ENCODE data around the gene CDH4. TPM values are rescaled to one million over a fixed set of nuclear protein-coding genes. Genes with fewer than 3 reads are reported as not detected.

The CDH4 gene
- total and polyA plus RNA-seq, 2 of the 8 experiments (the other 6 are each of a cell fraction or from before 2014, with no cell fraction given): 4.3 to 7.9 TPM

DNA sequence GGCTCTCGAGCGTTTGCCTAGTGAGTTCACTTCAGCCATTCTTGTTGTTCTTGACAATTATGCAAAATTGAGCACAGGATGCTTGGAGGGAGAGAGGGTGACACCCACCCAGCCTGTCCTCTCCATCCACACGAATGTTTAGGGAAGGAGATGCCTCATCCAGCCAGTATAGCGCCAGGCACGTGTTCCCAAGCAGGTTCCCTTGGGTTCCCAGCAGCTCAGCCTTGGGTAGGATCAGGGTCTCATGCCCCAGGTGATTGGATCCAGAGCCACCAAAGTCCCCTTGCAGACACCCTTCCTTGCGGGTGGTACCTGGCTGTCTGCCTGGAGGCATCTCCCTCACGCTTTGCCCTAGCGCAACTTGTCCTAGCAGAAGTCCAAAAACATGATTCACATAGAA, 394.9 kb downstream of the CDH4 start:
- Histone ChIP-seq H3K36me3 (ENCODE audit: control insufficient read depth in 2 of 4, insufficient read depth in 4 of 4, low read length in 3 of 4) (no peaks in the 10 kb centered on the region), H3K9me3 (ENCODE audit: insufficient read depth in 2 of 2, low read depth in 1 of 2, low read length in 1 of 2) (no peaks in the 10 kb centered on the region), H3K9ac (replicated peaks in 1 of 4; ENCODE audit: extremely low read depth in 1 of 4, low read depth in 3 of 4, low read length in 3 of 4) (no peak overlapping the region), H3K27me3 (replicated peaks in 1 of 4; ENCODE audit: control insufficient read depth in 3 of 4, extremely low read depth in 1 of 4, insufficient read depth in 3 of 4, low read length in 3 of 4) (peaks cover 0 to 1% (median 0%) of the 10 kb centered on the region in 4 experiments; a peak in 3 of 7 replicates), H3K4me2 (ENCODE audit: insufficient read depth in 1 of 2, low read depth in 2 of 2, low read length in 2 of 2) (no peak overlapping the region), H3K18ac (ENCODE audit: extremely low read depth, low read length) (no peak overlapping the region), H2BK15ac (ENCODE audit: low read length) (no peak overlapping the region), H3K4me1 (replicated peaks in 1 of 4; ENCODE audit: control insufficient read depth in 3 of 4, insufficient read depth in 4 of 4, low read length in 3 of 4) (peaks cover 0 to 3% (median 2%) of the 10 kb centered on the region in 4 experiments; a peak in 3 of 7 replicates), H2AK5ac (ENCODE audit: low read depth, low read length) (no peak overlapping the region), H3K79me2 (ENCODE audit: control insufficient read depth in 1 of 2, insufficient read depth in 2 of 2, low read length in 2 of 2) (no peaks in the 10 kb centered on the region), H3K27ac (ENCODE audit: low read depth, low read length) (no peak overlapping the region), H3K23me2 (ENCODE audit: low read depth, low read length) (no peaks in the 10 kb centered on the region), H4K5ac (ENCODE audit: insufficient read length, low read depth, low read length) (no peak overlapping the region), H3K14ac (ENCODE audit: insufficient read length) (no peak overlapping the region), H2BK5ac (ENCODE audit: low read depth, low read length) (no peak overlapping the region), H4K20me1 (replicated peaks in 1 of 2; ENCODE audit: control insufficient read depth in 1 of 2, insufficient read depth in 2 of 2, low read length in 2 of 2) (peaks cover 0 to 5% of the 10 kb centered on the region in 2 experiments), H4K8ac (ENCODE audit: extremely low read depth, insufficient read depth, low read length) (no peak overlapping the region), H3K79me1 (ENCODE audit: low read depth, low read length) (peaks cover 2% of the 10 kb centered on the region; the same call in 1 of the 2 replicates), H4K91ac (replicated peaks; ENCODE audit: insufficient read length, low read length) (no peak overlapping the region), H2AFZ (ENCODE audit: low read length) (no peak overlapping the region), H3K4ac (replicated peaks; ENCODE audit: insufficient read length, low read depth, low read length) (no peak overlapping the region), H2BK12ac (ENCODE audit: low read depth, low read length) (no peak overlapping the region), H3K4me3 (ENCODE audit: extremely low read depth in 1 of 4, insufficient read depth in 2 of 4, low read depth in 3 of 4, low read length in 4 of 4) (no peak overlapping the region), H3K56ac (replicated peaks; ENCODE audit: insufficient read length, low read depth, low read length) (no peak overlapping the region), H3K23ac (ENCODE audit: insufficient read length) (no peak overlapping the region), H2BK20ac (ENCODE audit: low read length) (no peak overlapping the region), H2BK120ac (replicated peaks; ENCODE audit: low read depth, low read length) (no peak overlapping the region)
- DNase-seq (ENCODE audit: low read depth in 1 of 2, low spot score in 2 of 2) (no peak), FAIRE-seq (no peak)
- ChIA-PET POLR2A (ENCODE audit: partially characterized antibody) (no interaction called here), CTCF (ENCODE audit: partially characterized antibody) (no interaction called here)
- 89% methylated on average over 8 of the region's 8 CpGs; no CpG with 5 or more reads in 1 of the 2 experiments for WGBS, 2 experiments (ENCODE audit: extremely low coverage in 1 of 2, insufficient coverage in 1 of 2, insufficient read length in 1 of 2, insufficient replicate concordance in 2 of 2, low coverage in 1 of 2, low lambda C conversion rate in 2 of 2, missing lambda C conversion rate in 1 of 2)
- TF ChIP-seq, protein P1, sequence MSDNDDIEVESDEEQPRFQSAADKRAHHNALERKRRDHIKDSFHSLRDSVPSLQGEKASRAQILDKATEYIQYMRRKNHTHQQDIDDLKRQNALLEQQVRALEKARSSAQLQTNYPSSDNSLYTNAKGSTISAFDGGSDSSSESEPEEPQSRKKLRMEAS (IDR thresholded peaks at IDR 0.05): no peak
- TF ChIP-seq YY1 (IDR thresholded peaks at IDR 0.05; ENCODE audit: low read depth, low read length) (no peak), TCF12 (IDR thresholded peaks at IDR 0.05; ENCODE audit: low read depth, low read length) (no peak), PHF8 (conservative IDR thresholded peaks at IDR 0.05; ENCODE audit: low read depth, low read length) (no peak), ASH2L (IDR thresholded peaks at IDR 0.05; ENCODE audit: low read length) (no peak), MAFK (IDR thresholded peaks at IDR 0.05; ENCODE audit: low read depth, low read length) (no peak), CBX8 (IDR thresholded peaks at IDR 0.05; ENCODE audit: borderline replicate concordance, low read depth, low read length) (no peak), SP4 (IDR thresholded peaks at IDR 0.05; ENCODE audit: low read length) (no peak), HDAC2 (IDR thresholded peaks at IDR 0.05; ENCODE audit: borderline replicate concordance in 1 of 2, low read depth in 2 of 2, low read length in 2 of 2) (no peak), SIX5 (IDR thresholded peaks at IDR 0.05; ENCODE audit: low read depth, low read length) (no peak), POLR2AphosphoS5 (IDR thresholded peaks at IDR 0.05; ENCODE audit: low read depth, low read length) (no peak), EGR1 (IDR thresholded peaks at IDR 0.05; ENCODE audit: borderline replicate concordance, low read depth, low read length) (no peak), RNF2 (IDR thresholded peaks at IDR 0.05; ENCODE audit: borderline replicate concordance, low read depth, low read length, missing control alignments, poor library complexity, severe bottlenecking) (no peak)
- TF ChIP-seq, protein P2, sequence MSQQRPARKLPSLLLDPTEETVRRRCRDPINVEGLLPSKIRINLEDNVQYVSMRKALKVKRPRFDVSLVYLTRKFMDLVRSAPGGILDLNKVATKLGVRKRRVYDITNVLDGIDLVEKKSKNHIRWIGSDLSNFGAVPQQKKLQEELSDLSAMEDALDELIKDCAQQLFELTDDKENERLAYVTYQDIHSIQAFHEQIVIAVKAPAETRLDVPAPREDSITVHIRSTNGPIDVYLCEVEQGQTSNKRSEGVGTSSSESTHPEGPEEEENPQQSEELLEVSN (IDR thresholded peaks at IDR 0.05): no peak

Measured in H1 (cell line).